Mucosa of descending colon (tissue), 3 donors: Measurements from ENCODE around the gene PLSCR4. TPM values are rescaled to one million over a fixed set of nuclear protein-coding genes. Genes with fewer than 3 reads are reported as not detected.

Experiments used
- ATAC-seq: fragments of 200-7000 bp; cut with Tn5 transposase; one replicate; pipeline ENCODE4 v1.9.1; 2020; ENCODE audit warnings: mild to moderate bottlenecking, moderate library complexity
- DNase-seq, 3 donors: peaks; one replicate each; pipeline ENCODE4 v3.0.0-alpha.2; 2020
- H3K36me3 ChIP-seq: fragments of 200-600 bp; one replicate; pipeline ENCODE4 v1.8.0; 2021; ENCODE audit warnings: low read depth, mild to moderate bottlenecking
- H3K4me1 ChIP-seq: fragments of 200-600 bp; one replicate; pipeline ENCODE4 v1.8.0; 2021; ENCODE audit warnings: low read depth, mild to moderate bottlenecking
- H3K4me3 ChIP-seq: fragments of 200-600 bp; one replicate; pipeline ENCODE4 v1.8.0; 2021; ENCODE audit warnings: mild to moderate bottlenecking
- H3K9me3 ChIP-seq: fragments of 200-600 bp; one replicate; pipeline ENCODE4 v1.8.0; 2021; ENCODE audit warnings: mild to moderate bottlenecking
- CTCF ChIP-seq: fragments of 200-600 bp; IDR thresholded peaks from one replicate; pipeline ENCODE4 v1.8.0; 2022; ENCODE audit warnings: antibody characterized with exemption, mild to moderate bottlenecking
- intact Hi-C, 2 donors: fragments of 100-400 bp; cut with DNase I in 1 of 2; cut with micrococcal nuclease in 1 of 2; formaldehyde crosslinking; loops; one replicate each; pipeline versions ENCODE4 v1.11.0 to v1.11.1; 2022; cut with DNase I, micrococcal nuclease
- total RNA-seq, 3 donors: library from RNA; stranded (reverse); fragmentation: NEBNext Ultra II Directional in 2 of 3; extraction: Animal tissue kit (Norgen Biotek cat#: 25700) in 2 of 3; gene quantifications; one replicate each; pipeline versions ENCODE4 v1.2.1 to v1.2.4, GENCODE V29; 2021 to 2023
- donor health status: DM: no; HTN: no; CAD: no; lungs with moderate emphysema.
- donor health status: DM: no; HTN: no; CAD: no.
- donor health status: DM: no; HTN: yes; CAD: no.

Gene PLSCR4
- total RNA-seq, 3 donors from 2014 or later: 45.3 to 72.7 (median 64.0) TPM

GRCh38 chr3:146271180-146271579 lies 20.3 kb upstream of the PLSCR4 start:
- no peak for TF ChIP-seq CTCF
- ATAC-seq (no peak), DNase-seq (no peak)
- intact Hi-C loops: no loop called here
- Histone ChIP-seq H3K36me3 (no peaks in the 10 kb centered on the region), H3K9me3 (no peaks in the 10 kb centered on the region), H3K4me1 (no peaks in the 10 kb centered on the region), H3K4me3 (no peak overlapping the region)

- DNase-seq (no peak), ATAC-seq (no peak)
- no peak for TF ChIP-seq CTCF
- no peak overlapping the region for H3K4me3 ChIP-seq
- no peaks in the 10 kb centered on the region for H3K9me3 ChIP-seq
- intact Hi-C loops: no loop called here
- no peaks in the 10 kb centered on the region for H3K36me3 ChIP-seq
- no peaks in the 10 kb centered on the region for H3K4me1 ChIP-seq
These were observed 18.4 kb upstream of the PLSCR4 start for GRCh38 chr3:146269271-146269670.

- no peak for DNase-seq
- H3K36me3 ChIP-seq: no peaks in the 10 kb centered on the region
- no peaks in the 10 kb centered on the region for H3K4me1 ChIP-seq
- no peak overlapping the region for H3K4me3 ChIP-seq
- intact Hi-C loops: no loop called here
- no peak for TF ChIP-seq CTCF
- no peak for ATAC-seq
- no peaks in the 10 kb centered on the region for H3K9me3 ChIP-seq
These were observed 17.8 kb upstream of the PLSCR4 start for GRCh38 chr3:146268535-146269219.

- DNase-seq (no peak), ATAC-seq (no peak)
- TF ChIP-seq CTCF: no peak
- intact Hi-C loops: no loop called here
- no peaks in the 10 kb centered on the region for H3K4me1 ChIP-seq
- H3K4me3 ChIP-seq: no peak overlapping the region
- no peaks in the 10 kb centered on the region for H3K9me3 ChIP-seq
- H3K36me3 ChIP-seq: no peaks in the 10 kb centered on the region
These were observed 14.8 kb upstream of the PLSCR4 start for GRCh38 chr3:146265720-146266119.

GRCh38 chr3:146262371-146263110 lies 11.6 kb upstream of the PLSCR4 start:
- TF ChIP-seq CTCF: no peak
- no peaks in the 10 kb centered on the region for H3K4me1 ChIP-seq

More at GRCh38 chr3:146262371-146263110, 11.6 kb upstream of the PLSCR4 start:
- H3K4me3 ChIP-seq: no peak overlapping the region
- intact Hi-C loops: no loop called here
- DNase-seq (no peak), ATAC-seq (no peak)
- H3K9me3 ChIP-seq: no peaks in the 10 kb centered on the region
- no peaks in the 10 kb centered on the region for H3K36me3 ChIP-seq
